Left ventricle myocardium inferior (tissue), 1 donor: ENCODE measurements around the gene PPP1R16B. TPM values are rescaled to one million over a fixed set of nuclear protein-coding genes. Genes with fewer than 3 reads are reported as not detected.
"Not testable (repeated sequence)": the region's sequence is repeated elsewhere in the genome, so short reads cannot be mapped to it uniquely, and the experiment has no call there.

Experiments
- DNase-seq: peaks from one replicate; pipeline ENCODE4 v3.0.0-alpha.2; 2020
- H3K27ac ChIP-seq: fragments of 200-600 bp; replicated peaks from 2 replicates; pipeline ENCODE4 v1.8.0; 2021
- H3K27me3 ChIP-seq: fragments of 200-600 bp; 2 replicates; pipeline ENCODE4 v1.8.0; 2021; ENCODE audit warnings: low read depth
- H3K36me3 ChIP-seq: fragments of 200-600 bp; 2 replicates; pipeline ENCODE4 v1.8.0; 2021
- H3K4me1 ChIP-seq: fragments of 200-600 bp; 2 replicates; pipeline ENCODE4 v1.8.0; 2021
- H3K4me3 ChIP-seq: fragments of 200-600 bp; 2 replicates; pipeline ENCODE4 v1.8.0; 2021; ENCODE audit warnings: mild to moderate bottlenecking, moderate library complexity
- H3K9me3 ChIP-seq: fragments of 200-600 bp; replicated peaks from 2 replicates; pipeline ENCODE4 v1.8.0; 2021
- intact Hi-C: fragments of 100-400 bp; cut with micrococcal nuclease; formaldehyde crosslinking; loops from one replicate; pipeline ENCODE4 v1.11.0; 2022
- total RNA-seq: library from RNA; stranded (reverse); fragmentation: NEBNext Ultra II Directional; extraction: Animal tissue kit (Norgen Biotek cat#: 25700); gene quantifications from one replicate; pipeline ENCODE4 v1.2.1, GENCODE V29; 2021
- TF ChIP-seq, protein P1 (sequence below): fragments of 200-600 bp; IDR thresholded peaks from 2 replicates; pipeline ENCODE4 v1.8.0; 2021; ENCODE audit warnings: antibody characterized with exemption, mild to moderate bottlenecking, borderline replicate concordance
- donor health status: DM: no; HTN: yes; CAD: no; lungs with severe emphysema.

PPP1R16B gene
- total RNA-seq, 1 donor from 2014 or later = 6.3 TPM

- H3K27me3 ChIP-seq = peaks cover 9% of the 10 kb centered on the region
- DNase-seq = no peak
- H3K36me3 ChIP-seq = no peaks in the 10 kb centered on the region
- H3K4me1 ChIP-seq = no peaks in the 10 kb centered on the region
- intact Hi-C loops = no loop called here
- H3K4me3 ChIP-seq = no peak overlapping the region
- no peak overlapping the region for H3K27ac ChIP-seq
- TF ChIP-seq, protein P1, sequence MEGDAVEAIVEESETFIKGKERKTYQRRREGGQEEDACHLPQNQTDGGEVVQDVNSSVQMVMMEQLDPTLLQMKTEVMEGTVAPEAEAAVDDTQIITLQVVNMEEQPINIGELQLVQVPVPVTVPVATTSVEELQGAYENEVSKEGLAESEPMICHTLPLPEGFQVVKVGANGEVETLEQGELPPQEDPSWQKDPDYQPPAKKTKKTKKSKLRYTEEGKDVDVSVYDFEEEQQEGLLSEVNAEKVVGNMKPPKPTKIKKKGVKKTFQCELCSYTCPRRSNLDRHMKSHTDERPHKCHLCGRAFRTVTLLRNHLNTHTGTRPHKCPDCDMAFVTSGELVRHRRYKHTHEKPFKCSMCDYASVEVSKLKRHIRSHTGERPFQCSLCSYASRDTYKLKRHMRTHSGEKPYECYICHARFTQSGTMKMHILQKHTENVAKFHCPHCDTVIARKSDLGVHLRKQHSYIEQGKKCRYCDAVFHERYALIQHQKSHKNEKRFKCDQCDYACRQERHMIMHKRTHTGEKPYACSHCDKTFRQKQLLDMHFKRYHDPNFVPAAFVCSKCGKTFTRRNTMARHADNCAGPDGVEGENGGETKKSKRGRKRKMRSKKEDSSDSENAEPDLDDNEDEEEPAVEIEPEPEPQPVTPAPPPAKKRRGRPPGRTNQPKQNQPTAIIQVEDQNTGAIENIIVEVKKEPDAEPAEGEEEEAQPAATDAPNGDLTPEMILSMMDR = no peak
- peaks cover 8% of the 10 kb centered on the region for H3K9me3 ChIP-seq
Observed at GRCh38 chr20:38791940-38792339, 13.6 kb upstream of the PPP1R16B start.

DNA sequence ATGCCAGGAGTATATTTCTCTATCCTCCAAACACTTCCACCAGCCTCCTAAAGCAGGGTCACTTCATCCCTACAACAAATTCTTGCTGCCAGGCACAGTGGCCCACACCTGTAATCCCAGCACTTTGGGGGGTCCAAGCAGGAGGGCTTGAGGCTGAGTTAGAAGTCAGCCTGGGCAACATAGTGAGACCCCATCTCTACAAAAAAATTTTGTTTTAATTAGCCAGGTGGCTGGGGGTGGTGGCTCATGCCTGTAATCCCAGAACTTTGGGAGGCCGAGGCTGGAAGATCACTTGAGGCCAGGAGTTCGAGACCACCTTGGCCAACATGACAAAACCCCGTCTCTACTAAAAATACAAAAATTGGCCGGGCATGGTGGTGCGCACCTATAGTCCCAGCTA, 11.4 kb upstream of the PPP1R16B start:
- intact Hi-C loops, H3K9me3 ChIP-seq, DNase-seq, H3K27ac ChIP-seq, H3K27me3 ChIP-seq, H3K36me3 ChIP-seq, H3K4me3 ChIP-seq, H3K4me1 ChIP-seq: not testable (repeated sequence)

- Histone ChIP-seq H3K4me3 (no peak overlapping the region), H3K27me3 (peaks cover 9% of the 10 kb centered on the region), H3K27ac (peak overlapping the region; percentile 72), H3K36me3 (no peaks in the 10 kb centered on the region), H3K4me1 (peaks cover 17% of the 10 kb centered on the region), H3K9me3 (no peaks in the 10 kb centered on the region)
- TF ChIP-seq, protein P1 = no peak
- intact Hi-C loops = no loop called here
- DNase-seq = no peak
Observed at GRCh38 chr20:38798266-38798665, 7.2 kb upstream of the PPP1R16B start.

GRCh38 chr20:38799203-38799602, 6.3 kb upstream of the PPP1R16B start:
- peaks cover 20% of the 10 kb centered on the region for H3K4me1 ChIP-seq
- H3K36me3 ChIP-seq = no peaks in the 10 kb centered on the region
- peak overlapping the region; percentile 72 for H3K27ac ChIP-seq
- no peaks in the 10 kb centered on the region for H3K9me3 ChIP-seq
- no peak overlapping the region for H3K4me3 ChIP-seq
- no peak for DNase-seq
- H3K27me3 ChIP-seq = peaks cover 9% of the 10 kb centered on the region
- intact Hi-C loops = no loop called here
- TF ChIP-seq, protein P1 = no peak

GRCh38 chr20:38800882-38801281, 4.6 kb upstream of the PPP1R16B start:
- Histone ChIP-seq H3K27ac (peak overlapping the region; percentile 12), H3K4me1 (peaks cover 31% of the 10 kb centered on the region), H3K9me3 (no peaks in the 10 kb centered on the region), H3K36me3 (no peaks in the 10 kb centered on the region), H3K4me3 (no peak overlapping the region), H3K27me3 (peaks cover 18% of the 10 kb centered on the region)
- TF ChIP-seq, protein P1 = no peak
- no peak for DNase-seq
- intact Hi-C loops = loop anchor here (10.0 kb wide), 1 partner anchor 74 kb away; no protein-coding TSS in a partner anchor

GRCh38 chr20:38804221-38804620, 1.3 kb upstream of the PPP1R16B start:
- Histone ChIP-seq H3K9me3 (no peaks in the 10 kb centered on the region), H3K4me3 (no peak overlapping the region), H3K36me3 (no peaks in the 10 kb centered on the region), H3K4me1 (peaks cover 55% of the 10 kb centered on the region), H3K27me3 (peaks cover 43% of the 10 kb centered on the region), H3K27ac (peak overlapping the region; percentile 91)
- intact Hi-C loops = loop anchor here (10.0 kb wide), 1 partner anchor 71 kb away; no protein-coding TSS in a partner anchor
- TF ChIP-seq, protein P1 = no peak
- no peak for DNase-seq
